Activated naive CD8-positive, alpha-beta T cell treated with anti-CD3 and anti-CD28 coated beads, Interleukin-2, amount 10 ng/mL, durations not matched to agents 7 days and 5 days (primary cell): ENCODE measurements around the gene OTUD4. TPM values are rescaled to one million over a fixed set of nuclear protein-coding genes. Genes with fewer than 3 reads are reported as not detected.
A peak's percentile ranks its signal among the peaks of the same experiment; 100 is the strongest.
"Not testable (repeated sequence)": the region's sequence is repeated elsewhere in the genome, so short reads cannot be mapped to it uniquely, and the experiment has no call there.

Experiments used
- ATAC-seq: fragments of 150-1000 bp; cut with Tn5 transposase; one replicate; pipeline ENCODE4 v1.10.0; 2021; ENCODE audit warnings: low read depth, moderate library complexity
- POLR2A ChIA-PET: fragments of 350-600 bp; sonication (Branson Sonifier 250); formaldehyde crosslinking; loops from one replicate; lab custom pipeline; 2021; ENCODE audit warnings: antibody characterized with exemption; lab: Charles Lee
- DNase-seq: peaks from one replicate; pipeline ENCODE4 v3.0.0; 2021
- H3K27ac Mint-ChIP-seq: one replicate; pipeline ENCODE4 v1.8.0; 2022; ENCODE audit warnings: mild to moderate bottlenecking, mixed read lengths
- H3K27me3 Mint-ChIP-seq: one replicate; pipeline ENCODE4 v1.8.0; 2022; ENCODE audit warnings: mild to moderate bottlenecking, moderate library complexity, mixed read lengths
- H3K36me3 Mint-ChIP-seq: one replicate; pipeline ENCODE4 v1.8.0; 2021; ENCODE audit warnings: mild to moderate bottlenecking, mixed read lengths
- H3K4me1 Mint-ChIP-seq: one replicate; pipeline ENCODE4 v1.8.0; 2021; ENCODE audit warnings: mixed read lengths
- H3K4me3 Mint-ChIP-seq: one replicate; pipeline ENCODE4 v1.8.0; 2022; ENCODE audit warnings: mild to moderate bottlenecking, moderate library complexity, mixed read lengths
- H3K9me3 Mint-ChIP-seq: one replicate; pipeline ENCODE4 v1.8.0; 2021; ENCODE audit warnings: mixed read lengths
- total RNA-seq, 2 experiments: library from RNA; stranded (reverse); gene quantifications; one replicate each; pipeline ENCODE4 v1.2.3, GENCODE V29; 2021

OTUD4 gene
- total RNA-seq, 2 experiments from 2014 or later: 43.4 to 43.9 TPM

GRCh38 chr4:145195167-145195952, 15.0 kb upstream of the OTUD4 start:
- H3K9me3 Mint-ChIP-seq: no peaks in the 10 kb centered on the region
- ATAC-seq: no peak

GRCh38 chr4:145189981-145190380, 9.6 kb upstream of the OTUD4 start:
- POLR2A ChIA-PET: no interaction called here

More at GRCh38 chr4:145195167-145195952, 15.0 kb upstream of the OTUD4 start:
- POLR2A ChIA-PET: no interaction called here
- Mint-ChIP-seq H3K4me3 (no peak overlapping the region), H3K4me1 (no peaks in the 10 kb centered on the region), H3K36me3 (no peaks in the 10 kb centered on the region), H3K27me3 (peaks cover 8% of the 10 kb centered on the region), H3K27ac (no peak overlapping the region)
- DNase-seq: no peak

GRCh38 chr4:145186729-145187128, 6.3 kb upstream of the OTUD4 start:
- no peak for ATAC-seq
- POLR2A ChIA-PET: interaction anchor here (0.6 kb wide), 1 partner anchor 425 kb away, joined by 4 read pairs; no protein-coding TSS in a partner anchor
- no peaks in the 10 kb centered on the region for H3K4me1 Mint-ChIP-seq
- no peak for DNase-seq
- H3K36me3 Mint-ChIP-seq: no peaks in the 10 kb centered on the region
- no peak overlapping the region for H3K27ac Mint-ChIP-seq
- peaks cover 5% of the 10 kb centered on the region for H3K27me3 Mint-ChIP-seq
- H3K9me3 Mint-ChIP-seq: no peaks in the 10 kb centered on the region
- H3K4me3 Mint-ChIP-seq: no peak overlapping the region

More at GRCh38 chr4:145189981-145190380, 9.6 kb upstream of the OTUD4 start:
- Mint-ChIP-seq H3K27me3 (peaks cover 5% of the 10 kb centered on the region), H3K36me3 (no peaks in the 10 kb centered on the region), H3K9me3 (no peaks in the 10 kb centered on the region), H3K4me3 (no peak overlapping the region), H3K27ac (no peak overlapping the region), H3K4me1 (no peaks in the 10 kb centered on the region)
- ATAC-seq (no peak), DNase-seq (no peak)

GRCh38 chr4:145183581-145183980, 3.2 kb upstream of the OTUD4 start:
- H3K27me3 Mint-ChIP-seq: peaks cover 5% of the 10 kb centered on the region
- peaks cover 4% of the 10 kb centered on the region for H3K4me1 Mint-ChIP-seq
- H3K27ac Mint-ChIP-seq: no peak overlapping the region
- DNase-seq: no peak
- POLR2A ChIA-PET: no interaction called here
- no peak overlapping the region for H3K4me3 Mint-ChIP-seq
- ATAC-seq: no peak
- no peaks in the 10 kb centered on the region for H3K9me3 Mint-ChIP-seq
- H3K36me3 Mint-ChIP-seq: no peaks in the 10 kb centered on the region

GRCh38 chr4:145183023-145183422, 2.6 kb upstream of the OTUD4 start:
- H3K27me3 Mint-ChIP-seq: peaks cover 5% of the 10 kb centered on the region
- peaks cover 7% of the 10 kb centered on the region for H3K4me1 Mint-ChIP-seq
- H3K4me3 Mint-ChIP-seq: no peak overlapping the region
- no peaks in the 10 kb centered on the region for H3K36me3 Mint-ChIP-seq
- POLR2A ChIA-PET: no interaction called here
- ATAC-seq (no peak), DNase-seq (no peak)
- H3K9me3 Mint-ChIP-seq: no peaks in the 10 kb centered on the region
- no peak overlapping the region for H3K27ac Mint-ChIP-seq

DNA sequence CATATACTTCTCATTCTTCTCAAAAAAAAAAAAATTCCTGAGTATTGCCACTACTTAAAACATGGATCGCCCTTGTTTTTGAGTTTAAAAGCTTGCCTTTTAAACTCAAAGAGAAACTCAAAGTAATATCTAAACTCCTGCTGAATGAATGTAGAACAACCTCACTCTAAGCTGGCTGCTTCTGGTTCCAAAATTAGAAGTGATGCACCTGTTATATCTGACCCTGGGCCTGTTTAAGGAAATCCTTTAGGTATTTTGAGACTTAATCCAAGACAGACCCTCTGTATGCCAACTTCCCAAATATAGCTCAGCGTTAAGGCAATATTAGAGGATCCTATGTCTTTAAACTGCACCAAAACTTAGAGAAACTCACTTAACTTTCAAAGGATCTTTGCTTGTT, 1.8 kb upstream of the OTUD4 start:
- H3K4me1 Mint-ChIP-seq: peaks cover 11% of the 10 kb centered on the region
- POLR2A ChIA-PET: interaction anchor here (1.0 kb wide), 1 partner anchor 437 kb away, joined by 5 read pairs; the partner anchor contains the start of gene MMAA
- H3K27me3 Mint-ChIP-seq: peaks cover 5% of the 10 kb centered on the region
- ATAC-seq: no peak
- H3K27ac Mint-ChIP-seq: no peak overlapping the region
- no peak for DNase-seq
- no peaks in the 10 kb centered on the region for H3K9me3 Mint-ChIP-seq
- no peaks in the 10 kb centered on the region for H3K36me3 Mint-ChIP-seq
- H3K4me3 Mint-ChIP-seq: no peak overlapping the region

DNA sequence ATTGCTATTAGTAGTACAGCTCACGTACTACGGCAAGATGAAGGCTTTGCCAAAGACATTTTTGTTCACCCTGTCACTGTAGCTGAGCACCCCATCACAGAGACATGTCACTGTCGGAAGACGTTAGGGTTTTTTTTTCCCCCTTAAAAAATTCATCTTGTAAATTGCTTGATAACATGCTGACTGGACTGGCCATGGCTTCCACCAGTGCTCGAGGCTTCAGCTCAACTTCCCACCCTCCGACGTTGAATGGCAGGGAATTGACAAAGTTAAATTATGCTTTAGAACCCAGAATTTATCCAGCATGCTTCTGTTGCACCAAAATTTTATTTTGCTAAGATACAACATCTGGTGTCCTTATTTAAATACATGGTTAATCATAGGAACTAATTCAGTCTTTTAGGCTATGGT, 707 bp upstream of the OTUD4 start:
- no peaks in the 10 kb centered on the region for H3K9me3 Mint-ChIP-seq
- DNase-seq (no peak), ATAC-seq (peak; percentile 1)
- H3K4me3 Mint-ChIP-seq: peak overlapping the region; percentile 89
- H3K27me3 Mint-ChIP-seq: peaks cover 4% of the 10 kb centered on the region
- H3K4me1 Mint-ChIP-seq: peaks cover 15% of the 10 kb centered on the region
- no peaks in the 10 kb centered on the region for H3K36me3 Mint-ChIP-seq
- H3K27ac Mint-ChIP-seq: peak overlapping the region; percentile 90
- POLR2A ChIA-PET: interaction anchor here (0.9 to 3.9 kb wide), 3 partner anchors 82 to 438 kb away, joined by 3 to 42 read pairs (median 3); partner anchors contain the start of genes ABCE1, ANAPC10 and MMAA

DNA sequence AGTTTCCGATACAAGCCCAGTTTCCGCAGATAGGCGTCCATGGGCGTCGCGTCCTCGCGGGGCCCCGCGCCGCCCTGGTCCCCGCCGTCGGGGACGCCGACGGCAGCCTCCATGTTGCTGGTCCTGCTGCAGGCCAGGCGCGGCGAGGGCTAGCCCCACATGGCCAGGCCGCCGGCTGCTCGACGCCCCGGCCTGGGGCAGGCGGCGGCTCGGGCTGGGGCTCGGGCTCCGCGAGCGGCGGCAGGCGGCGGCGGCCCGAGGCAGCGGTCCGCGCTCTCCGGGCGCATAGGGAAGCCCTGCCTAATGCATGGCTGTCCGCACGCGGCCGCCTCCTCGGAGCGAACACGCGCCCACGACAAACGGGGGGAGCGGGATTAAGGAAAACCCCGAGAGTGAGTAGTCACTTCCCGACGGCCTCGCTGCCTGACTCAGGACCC, 510 bp downstream of the OTUD4 start:
- not testable (repeated sequence) for H3K36me3 Mint-ChIP-seq, H3K9me3 Mint-ChIP-seq, H3K27me3 Mint-ChIP-seq
- POLR2A ChIA-PET: interaction anchor here (2.7 to 3.9 kb wide), 2 partner anchors 81 to 439 kb away, joined by 12 to 42 read pairs; partner anchors contain the start of genes ABCE1, ANAPC10 and MMAA
- H3K27ac Mint-ChIP-seq: peak overlapping the region; percentile 97
- DNase-seq (peak; percentile 77), ATAC-seq (peak; percentile 34)
- peak overlapping the region; percentile 96 for H3K4me3 Mint-ChIP-seq
- peaks cover 17% of the 10 kb centered on the region for H3K4me1 Mint-ChIP-seq

GRCh38 chr4:145179281-145179860, 1.0 kb downstream of the OTUD4 start:
- peak; percentile 41 for ATAC-seq
- Mint-ChIP-seq H3K4me1 (peaks cover 19% of the 10 kb centered on the region), H3K27ac (peak overlapping the region; percentile 97), H3K4me3 (peak overlapping the region; percentile 96), H3K9me3 (peaks cover under 1% of the 10 kb centered on the region), H3K36me3 (peaks cover 6% of the 10 kb centered on the region), H3K27me3 (no peaks in the 10 kb centered on the region)
- POLR2A ChIA-PET: interaction anchor here (1.2 to 3.9 kb wide), 3 partner anchors 61 to 440 kb away, joined by 3 to 42 read pairs (median 12); partner anchors contain the start of genes ABCE1, ANAPC10 and MMAA
- DNase-seq: peak; percentile 78

- peaks cover 9% of the 10 kb centered on the region for H3K36me3 Mint-ChIP-seq
- POLR2A ChIA-PET: interaction anchor here (1.2 to 3.9 kb wide), 3 partner anchors 60 to 440 kb away, joined by 3 to 42 read pairs (median 12); partner anchors contain the start of genes ABCE1, ANAPC10 and MMAA
- DNase-seq (no peak), ATAC-seq (no peak)
- no peaks in the 10 kb centered on the region for H3K27me3 Mint-ChIP-seq
- H3K4me1 Mint-ChIP-seq: peaks cover 21% of the 10 kb centered on the region
- peaks cover 2% of the 10 kb centered on the region for H3K9me3 Mint-ChIP-seq
- H3K27ac Mint-ChIP-seq: peak overlapping the region; percentile 97
- peak overlapping the region; percentile 96 for H3K4me3 Mint-ChIP-seq
These were observed 1.6 kb downstream of the OTUD4 start for GRCh38 chr4:145178740-145179280.

GRCh38 chr4:145177906-145178538, 2.4 kb downstream of the OTUD4 start:
- no peak for ATAC-seq
- POLR2A ChIA-PET: interaction anchor here (0.7 to 3.9 kb wide), 4 partner anchors 46 to 441 kb away, joined by 3 to 42 read pairs (median 8); partner anchors contain the start of genes ABCE1, ANAPC10 and MMAA
- Mint-ChIP-seq H3K4me1 (peaks cover 23% of the 10 kb centered on the region), H3K36me3 (peaks cover 12% of the 10 kb centered on the region), H3K27me3 (no peaks in the 10 kb centered on the region), H3K27ac (peak overlapping the region; percentile 97), H3K4me3 (peak overlapping the region; percentile 96), H3K9me3 (peaks cover 4% of the 10 kb centered on the region)
- no peak for DNase-seq

DNA sequence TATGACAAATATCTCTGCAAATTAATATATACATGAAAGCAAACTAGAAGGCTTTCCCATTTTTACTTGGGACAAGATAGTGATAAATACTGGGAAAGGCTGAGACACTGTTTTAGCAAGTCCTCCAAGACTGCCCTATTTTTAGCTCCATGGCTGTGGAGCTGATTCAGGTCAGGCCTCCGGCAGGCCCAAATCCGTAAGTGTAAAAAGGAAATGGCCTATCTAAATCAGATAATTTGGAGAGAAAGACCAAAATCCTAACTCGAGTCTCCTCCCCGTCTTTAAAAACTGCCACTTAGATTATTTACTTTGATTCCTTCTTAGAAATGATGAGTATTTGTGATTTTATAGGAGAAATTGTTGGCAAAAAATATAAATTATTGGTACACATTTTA, 2.9 kb downstream of the OTUD4 start:
- Mint-ChIP-seq H3K27ac (peak overlapping the region; percentile 97), H3K9me3 (peaks cover 4% of the 10 kb centered on the region), H3K36me3 (peaks cover 15% of the 10 kb centered on the region), H3K27me3 (no peaks in the 10 kb centered on the region), H3K4me1 (peaks cover 23% of the 10 kb centered on the region), H3K4me3 (peak overlapping the region; percentile 96)
- POLR2A ChIA-PET: interaction anchor here (0.8 to 3.9 kb wide), 3 partner anchors 45 to 442 kb away, joined by 3 to 42 read pairs (median 12); partner anchors contain the start of genes ABCE1, ANAPC10 and MMAA
- ATAC-seq (no peak), DNase-seq (no peak)
